ENCODE data around the gene CD40. TPM values are rescaled to one million over a fixed set of nuclear protein-coding genes. Genes with fewer than 3 reads are reported as not detected.

CD40 gene
- 1 to 10 TPM; 4.8 to 7.6 (median 5.6) TPM for polyA plus RNA-seq (ENCODE audit: insufficient read length in 4 of 4)

DNA sequence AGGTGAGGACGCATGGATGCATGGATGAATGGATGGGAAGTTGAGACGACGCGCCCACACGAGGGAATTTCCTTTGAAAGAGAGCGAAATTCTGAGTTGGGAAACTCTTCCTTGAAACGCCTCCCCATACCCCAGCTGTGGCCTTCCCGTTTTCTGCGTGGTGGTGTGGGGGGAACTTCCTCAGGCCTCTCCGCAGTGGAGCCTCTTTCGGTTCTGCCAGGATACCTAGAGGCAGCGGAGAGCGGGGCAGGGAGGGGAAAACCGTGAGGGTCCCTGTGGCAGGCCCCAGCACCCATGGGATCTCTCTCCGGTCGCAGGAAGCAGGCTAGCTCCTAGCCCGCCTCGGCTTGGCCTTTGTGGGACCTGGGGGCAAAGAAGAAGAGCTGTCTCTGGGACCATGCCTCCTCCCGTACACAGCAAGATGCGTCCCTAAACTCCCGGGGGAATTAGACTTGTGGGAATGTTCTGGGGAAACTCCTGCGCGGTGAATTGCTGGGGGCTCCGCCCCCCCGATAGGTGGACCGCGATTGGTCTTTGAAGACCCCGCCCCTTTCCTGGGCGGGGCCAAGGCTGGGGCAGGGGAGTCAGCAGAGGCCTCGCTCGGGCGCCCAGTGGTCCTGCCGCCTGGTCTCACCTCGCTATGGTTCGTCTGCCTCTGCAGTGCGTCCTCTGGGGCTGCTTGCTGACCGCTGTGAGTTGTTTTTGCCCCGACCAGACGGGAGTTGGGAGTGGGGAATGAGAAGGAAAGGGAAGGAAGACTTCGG is at the start of gene CD40:
CD40 (plus strand) TSS at position 611 of the 764 bp plus-strand sequence; CDS start at position 641, 30 bp downstream.
- DNase-seq (ENCODE audit: low read depth in 4 of 4, low spot score in 3 of 4), result no peak

DNA sequence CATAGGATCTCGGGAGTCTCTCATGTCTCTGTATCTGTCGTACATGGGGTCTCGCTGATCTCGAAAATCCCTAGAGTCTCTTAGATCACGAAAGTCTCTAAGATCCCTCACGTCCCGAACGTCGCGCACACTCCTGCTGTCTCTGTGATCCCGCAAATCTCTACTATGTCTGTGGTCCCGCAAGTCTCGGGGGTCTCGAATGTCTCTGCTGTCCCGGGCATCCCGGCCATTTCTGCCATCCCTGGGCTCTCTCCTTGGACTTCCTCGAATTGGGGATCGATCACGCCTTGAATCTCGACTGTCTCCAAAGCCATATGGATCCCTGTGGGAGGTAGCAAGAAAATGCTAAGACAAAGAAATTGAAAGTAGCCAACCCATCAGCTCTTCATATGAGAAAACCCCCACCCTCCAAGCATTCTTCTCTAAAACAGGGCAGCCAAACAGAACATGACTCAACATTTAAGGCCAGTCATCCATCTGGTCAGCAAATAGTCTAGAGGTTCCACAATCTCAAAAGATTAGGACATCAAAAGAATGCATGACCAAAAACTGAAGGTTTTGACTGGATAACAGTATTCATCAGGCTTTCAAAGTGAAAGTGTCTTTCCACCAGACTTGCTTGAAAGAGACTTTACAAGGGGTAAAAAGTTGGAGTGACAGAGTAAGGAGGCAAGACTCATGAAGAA is 47.8 kb upstream of the CD40 start:
- DNase-seq (ENCODE audit: low read depth in 4 of 4, low spot score in 3 of 4), result no peak

DNA sequence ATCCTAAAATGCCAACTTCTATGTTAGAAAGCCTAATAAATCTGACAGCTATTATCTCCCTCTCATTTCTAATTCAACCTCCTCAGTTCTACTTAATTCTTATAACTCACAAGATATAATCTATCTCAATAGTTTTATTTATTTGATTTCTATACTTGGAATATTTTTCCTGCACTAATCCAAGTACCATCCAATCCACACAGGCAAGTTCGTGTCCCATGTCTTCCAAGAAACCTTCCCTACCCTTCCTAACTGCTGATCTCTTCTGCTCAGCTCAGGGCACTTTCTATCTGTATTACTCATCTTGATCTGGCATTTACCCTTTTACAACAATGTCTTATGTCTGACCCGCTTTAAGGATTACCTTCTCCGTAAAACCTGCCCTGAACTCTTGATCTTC is 46.5 kb upstream of the CD40 start:
- no peak for DNase-seq (ENCODE audit: low read depth in 4 of 4, low spot score in 3 of 4)

DNA sequence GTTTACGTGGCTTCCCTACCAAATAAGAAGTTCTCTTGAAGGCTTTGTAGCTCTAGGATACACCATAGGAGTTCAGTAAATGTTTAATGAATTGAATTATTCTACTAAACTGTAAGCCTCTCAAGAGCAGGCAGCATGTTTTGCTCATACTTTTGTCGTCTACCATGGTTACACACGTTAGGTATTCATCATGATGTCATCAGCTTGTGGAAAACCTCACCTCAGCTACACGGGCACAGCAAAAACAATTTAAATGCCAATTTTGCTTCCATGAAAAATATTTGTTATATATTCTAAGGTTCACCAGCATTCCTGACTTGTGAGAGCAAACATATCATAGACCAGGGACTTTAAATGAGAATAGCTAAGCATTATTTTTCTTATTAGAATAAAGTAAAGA is 45.1 kb upstream of the CD40 start:
- DNase-seq (ENCODE audit: low read depth in 4 of 4, low spot score in 3 of 4), result no peak

DNA sequence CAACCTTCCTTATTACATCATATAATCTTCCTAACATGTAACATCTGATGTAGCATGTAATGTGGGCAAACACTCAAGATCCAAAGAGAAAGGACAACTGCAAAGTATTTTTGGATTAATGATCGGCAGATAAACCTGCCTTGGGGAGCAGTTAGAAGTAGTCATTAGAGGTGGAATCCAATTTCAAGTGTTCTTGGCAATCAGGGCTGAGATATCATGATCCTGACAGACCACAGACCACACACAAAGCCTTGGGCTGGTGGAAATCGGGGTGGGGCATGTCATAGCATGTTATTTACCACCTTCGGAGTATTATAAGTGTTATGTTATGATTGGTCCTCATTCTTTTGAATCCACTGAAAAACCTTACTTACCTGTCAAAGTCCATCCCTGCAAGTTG is 44.7 kb upstream of the CD40 start:
- DNase-seq (ENCODE audit: low read depth in 4 of 4, low spot score in 3 of 4), result no peak

DNA sequence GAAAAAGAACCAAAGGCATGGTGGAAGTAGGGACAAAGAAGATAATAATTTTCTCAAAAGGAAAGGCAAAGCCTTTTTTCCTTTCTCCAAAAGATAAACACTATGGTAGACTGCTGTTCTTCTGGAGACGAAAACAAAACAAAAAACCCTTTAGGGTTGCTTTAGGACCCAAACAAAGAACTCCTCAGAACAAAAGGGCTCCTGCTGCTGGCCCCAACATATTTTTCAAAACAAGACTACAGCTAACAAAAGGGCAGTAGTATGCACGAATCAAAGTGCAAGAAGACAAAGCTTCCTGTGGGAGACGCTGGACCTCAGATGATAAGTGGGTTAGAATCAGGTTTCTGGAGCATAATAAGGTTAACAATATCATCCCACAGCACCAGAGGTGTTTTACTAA is 44.1 kb upstream of the CD40 start:
- no peak for DNase-seq (ENCODE audit: low read depth in 4 of 4, low spot score in 3 of 4)

GRCh38 chr20:46076806-46077205 is 41.3 kb upstream of the CD40 start:
- DNase-seq (ENCODE audit: low read depth in 4 of 4, low spot score in 3 of 4), result no peak

GRCh38 chr20:46077642-46078305 is 40.3 kb upstream of the CD40 start:
- DNase-seq (ENCODE audit: low read depth in 4 of 4, low spot score in 3 of 4), result no peak

- no peak for DNase-seq (ENCODE audit: low read depth in 4 of 4, low spot score in 3 of 4)
These were observed 39.2 kb upstream of the CD40 start for GRCh38 chr20:46078954-46079353.

GRCh38 chr20:46081074-46081473 is 37.0 kb upstream of the CD40 start:
- no peak for DNase-seq (ENCODE audit: low read depth in 4 of 4, low spot score in 3 of 4)

- DNase-seq (ENCODE audit: low read depth in 4 of 4, low spot score in 3 of 4), result no peak
These were observed 35.0 kb upstream of the CD40 start for GRCh38 chr20:46083101-46083500.

DNA sequence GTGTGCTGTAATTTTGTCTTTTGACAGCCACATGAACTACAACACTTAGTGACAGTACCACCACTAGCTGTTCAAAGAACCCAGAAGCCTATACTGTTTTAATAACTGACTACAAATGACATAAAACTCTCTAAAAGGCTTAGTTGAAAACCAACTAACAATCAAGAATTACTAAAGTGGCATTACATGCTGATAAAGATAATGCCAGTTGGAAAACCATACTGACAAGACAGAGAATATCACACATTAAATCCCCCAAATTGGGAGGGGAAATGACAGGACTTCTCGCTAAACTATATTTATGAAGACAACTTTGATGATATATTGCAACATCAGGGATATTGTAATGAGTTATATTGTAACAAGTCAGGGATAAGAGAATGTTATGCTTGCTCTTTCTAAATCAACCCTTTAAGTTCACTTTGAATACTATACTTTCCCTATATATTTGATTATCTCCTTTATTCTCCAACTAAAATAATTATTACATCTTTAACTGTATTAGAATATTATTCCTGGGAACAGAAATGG is 34.5 kb upstream of the CD40 start:
- DNase-seq (ENCODE audit: low read depth in 4 of 4, low spot score in 3 of 4), result no peak

DNA sequence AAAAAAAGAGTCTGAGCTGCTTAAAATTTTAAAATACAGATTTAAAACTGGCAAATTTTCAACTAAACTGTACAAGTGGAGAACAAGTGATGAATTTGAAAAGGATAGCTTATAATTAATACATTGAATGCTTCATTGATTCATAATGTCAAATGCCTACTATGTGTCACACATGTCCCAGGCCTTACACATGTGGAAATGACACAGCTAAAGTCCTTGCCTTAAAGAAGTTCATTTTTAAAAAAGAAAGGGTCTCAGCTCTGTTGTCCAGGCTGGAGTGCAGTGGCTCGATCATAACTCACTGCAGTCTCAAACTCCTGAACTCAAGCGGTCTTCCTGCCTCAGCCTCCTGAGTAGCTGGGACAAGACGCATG is 33.3 kb upstream of the CD40 start:
- no peak for DNase-seq (ENCODE audit: low read depth in 4 of 4, low spot score in 3 of 4)

GRCh38 chr20:46085179-46085851 is 32.8 kb upstream of the CD40 start:
- no peak for DNase-seq (ENCODE audit: low read depth in 4 of 4, low spot score in 3 of 4)

DNA sequence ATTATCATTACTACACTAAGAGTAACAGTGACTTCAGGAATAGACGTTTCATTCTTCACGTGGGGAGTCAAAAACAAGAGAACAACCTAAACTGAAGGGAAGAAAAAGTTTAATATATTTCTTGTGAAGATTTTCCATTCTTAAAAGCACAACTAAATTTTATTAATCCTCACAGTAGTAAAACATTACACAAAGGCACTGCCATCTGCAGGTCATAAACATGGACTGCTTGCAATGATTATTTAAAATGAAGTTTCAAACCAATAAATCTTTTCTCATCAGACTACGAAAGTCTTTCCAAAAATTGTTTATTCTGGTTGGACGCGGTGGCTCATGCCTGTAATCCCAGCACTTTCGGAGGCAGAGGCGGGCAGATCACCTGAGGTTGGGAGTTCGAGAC is 31.0 kb upstream of the CD40 start:
- no peak for DNase-seq (ENCODE audit: low read depth in 4 of 4, low spot score in 3 of 4)

- no peak for DNase-seq (ENCODE audit: low read depth in 4 of 4, low spot score in 3 of 4)
These were observed 29.5 kb upstream of the CD40 start for GRCh38 chr20:46088409-46089166.

GRCh38 chr20:46089167-46089416 is 29.0 kb upstream of the CD40 start:
- DNase-seq (ENCODE audit: low read depth in 4 of 4, low spot score in 3 of 4), result no peak

DNA sequence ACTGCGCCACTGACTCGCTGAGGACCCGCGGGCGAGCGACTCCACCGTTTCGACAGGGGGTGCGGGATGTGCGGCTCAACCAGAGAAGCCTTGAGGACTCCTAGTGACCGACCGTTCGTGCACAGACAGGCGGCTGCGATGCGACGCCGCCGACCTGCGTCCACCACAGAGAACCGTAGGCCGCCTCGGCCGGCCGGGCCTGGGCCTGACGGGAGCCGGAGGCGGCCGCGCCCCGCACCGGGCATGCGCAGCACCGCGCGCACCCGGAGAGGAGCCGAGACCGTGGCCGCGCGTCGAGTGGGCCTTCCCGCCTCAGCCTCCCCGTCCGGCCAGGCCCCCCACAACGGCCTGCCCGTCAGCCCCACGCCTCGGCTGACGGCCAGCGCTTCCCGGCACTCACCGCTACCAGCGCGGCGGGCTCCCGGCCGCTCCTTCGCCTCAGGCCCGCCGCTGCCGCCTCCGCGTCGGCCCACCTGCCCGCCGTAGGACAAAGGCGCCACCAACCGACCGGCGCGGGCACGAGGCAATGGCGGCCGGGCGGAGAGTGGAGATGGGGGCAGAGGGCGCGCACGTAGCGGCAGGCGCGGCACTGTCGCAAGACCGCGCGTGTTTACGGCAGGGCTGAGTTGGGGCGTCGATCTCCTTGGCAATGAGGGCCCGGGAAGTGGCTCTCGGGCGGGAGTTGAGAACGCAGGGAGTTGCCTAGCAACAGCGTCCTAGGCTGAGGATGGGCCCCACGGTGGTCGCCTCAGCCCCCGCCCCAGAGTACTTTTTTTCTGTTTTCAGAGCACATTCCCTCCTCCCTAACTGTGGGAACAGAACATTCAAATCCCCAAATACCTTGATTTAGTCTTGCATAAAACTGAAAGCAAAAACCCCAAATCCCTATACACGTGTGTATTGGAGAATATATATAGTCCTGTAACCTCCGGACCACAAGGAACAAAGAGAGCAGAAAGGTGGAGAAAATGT is 28.4 kb upstream of the CD40 start, which contains the start of gene NCOA5:
NCOA5 (minus strand) TSS at position 546 of the 972 bp plus-strand sequence. CDS start 10,538 bp downstream, outside the sequence.
- peak; percentile 87 to 89 (median 88) for DNase-seq (ENCODE audit: low read depth in 4 of 4, low spot score in 3 of 4)

Data from left renal pelvis (tissue), 4 donors.